H1 (cell line): ENCODE measurements around the gene NSF. TPM values are rescaled to one million over a fixed set of nuclear protein-coding genes. Genes with fewer than 3 reads are reported as not detected.

Experiments
- CTCF ChIA-PET: fragments of 300-600 bp; sonication (Branson Sonifier 250); formaldehyde crosslinking; loops from one replicate; lab custom pipeline; 2021; ENCODE audit not compliant: partially characterized antibody; lab: Charles Lee
- POLR2A ChIA-PET: fragments of 300-600 bp; sonication (Branson Sonifier 250); formaldehyde crosslinking; loops from one replicate; lab custom pipeline; 2021; ENCODE audit warnings: inconsistent platforms; ENCODE audit not compliant: partially characterized antibody; lab: Charles Lee
- DNase-seq, 2 experiments: peaks; one replicate each; pipeline versions ENCODE4 v3.0.0 to v3.0.0-alpha.2; 2010 to 2022; ENCODE audit warnings: low spot score in 2 of 2, low read depth in 1 of 2, mixed read lengths in 1 of 2
- FAIRE-seq: peaks from 2 replicates; lab custom pipeline; 2011; peaks lifted over from hg19 to GRCh38; lab: Jason Lieb, UNC
- H2AFZ ChIP-seq: 2 replicates; pipeline ENCODE4 v1.8.1; 2012; ENCODE audit warnings: low read length, inconsistent platforms
- H2AK5ac ChIP-seq: 2 replicates; pipeline ENCODE4 v1.6.1; 2013; ENCODE audit warnings: low read depth, low read length
- H2BK120ac ChIP-seq: replicated peaks from 2 replicates; pipeline ENCODE3; 2013; ENCODE audit warnings: low read depth, low read length, inconsistent platforms
- H2BK12ac ChIP-seq: 2 replicates; pipeline ENCODE4 v1.6.1; 2013; ENCODE audit warnings: low read depth, low read length
- H2BK15ac ChIP-seq: 2 replicates; pipeline ENCODE4 v1.6.1; 2013; ENCODE audit warnings: low read length
- H2BK20ac ChIP-seq: 2 replicates; pipeline ENCODE4 v1.6.1; 2013; ENCODE audit warnings: low read length
- H2BK5ac ChIP-seq: 2 replicates; pipeline ENCODE4 v1.6.1; 2013; ENCODE audit warnings: low read depth, low read length
- H3K14ac ChIP-seq: 2 replicates; pipeline ENCODE4 v1.6.1; 2013; ENCODE audit warnings: inconsistent platforms; ENCODE audit not compliant: insufficient read length
- H3K18ac ChIP-seq: 2 replicates; pipeline ENCODE4 v1.6.1; 2013; ENCODE audit warnings: low read length; ENCODE audit errors: extremely low read depth
- H3K23ac ChIP-seq: 2 replicates; pipeline ENCODE4 v1.6.1; 2013; ENCODE audit warnings: inconsistent platforms; ENCODE audit not compliant: insufficient read length
- H3K23me2 ChIP-seq: 2 replicates; pipeline ENCODE4 v1.6.1; 2013; ENCODE audit warnings: low read depth, low read length
- H3K27ac ChIP-seq: 2 replicates; pipeline ENCODE4 v1.6.1; 2011; ENCODE audit warnings: low read depth, low read length, inconsistent platforms
- H3K27me3 ChIP-seq, 4 experiments: replicated peaks in 1 of 4; 1 replicate in 1 of 4; 2 replicates in 3 of 4; pipeline versions ENCODE4 v1.6.1 to v1.8.1; 2011 to 2013; ENCODE audit warnings: low read length in 3 of 4, mild to moderate bottlenecking in 3 of 4, inconsistent platforms in 2 of 4, mixed read lengths in 2 of 4, moderate library complexity in 1 of 4; ENCODE audit not compliant: control insufficient read depth in 3 of 4, insufficient read depth in 3 of 4; ENCODE audit errors: extremely low read depth in 1 of 4
- H3K36me3 ChIP-seq, 4 experiments: 2 replicates each; pipeline versions ENCODE4 v1.6.1 to v1.8.1; 2011 to 2013; ENCODE audit warnings: mild to moderate bottlenecking in 4 of 4, low read length in 3 of 4, moderate library complexity in 2 of 4, control low read depth in 1 of 4, inconsistent platforms in 1 of 4; ENCODE audit not compliant: insufficient read depth in 4 of 4, control insufficient read depth in 2 of 4
- H3K4ac ChIP-seq: replicated peaks from 2 replicates; pipeline ENCODE3; 2013; ENCODE audit warnings: low read length, low read depth, mixed read lengths, inconsistent platforms; ENCODE audit not compliant: insufficient read length
- H3K4me1 ChIP-seq, 4 experiments: replicated peaks in 1 of 4; 1 replicate in 1 of 4; 2 replicates in 3 of 4; pipeline versions ENCODE4 v1.6.1 to v1.8.1; 2011 to 2013; ENCODE audit warnings: low read length in 3 of 4, inconsistent platforms in 2 of 4, mixed read lengths in 1 of 4; ENCODE audit not compliant: insufficient read depth in 4 of 4, control insufficient read depth in 3 of 4
- H3K4me2 ChIP-seq, 2 experiments: 2 replicates each; pipeline versions ENCODE4 v1.6.1 to v1.8.1; 2011 to 2013; ENCODE audit warnings: low read depth in 2 of 2, low read length in 2 of 2, control low read depth in 1 of 2, inconsistent platforms in 1 of 2, mild to moderate bottlenecking in 1 of 2; ENCODE audit not compliant: insufficient read depth in 1 of 2
- H3K4me3 ChIP-seq, 4 experiments: fragments of 200-600, 300-600 bp in 1 of 4; sonication (generic), shearing (Covaris generic), sonication (Bioruptor Twin) in 1 of 4; 2 replicates each; pipeline versions ENCODE4 v1.5.1 to v1.8.1; 2011 to 2016; ENCODE audit warnings: low read length in 4 of 4, low read depth in 3 of 4, control low read depth in 2 of 4, inconsistent platforms in 2 of 4, mild to moderate bottlenecking in 2 of 4, mixed read lengths in 1 of 4, moderate library complexity in 1 of 4; ENCODE audit not compliant: insufficient read depth in 2 of 4; ENCODE audit errors: extremely low read depth in 1 of 4
- H3K56ac ChIP-seq: replicated peaks from 2 replicates; pipeline ENCODE3; 2013; ENCODE audit warnings: low read depth, mild to moderate bottlenecking, mixed read lengths, low read length, inconsistent platforms; ENCODE audit not compliant: insufficient read length
- H3K79me1 ChIP-seq: 2 replicates; pipeline ENCODE4 v1.6.1; 2013; ENCODE audit warnings: low read depth, low read length, control low read depth
- H3K79me2 ChIP-seq, 2 experiments: 2 replicates each; pipeline versions ENCODE4 v1.6.1 to v1.8.1; 2012 to 2013; ENCODE audit warnings: low read length in 2 of 2, mild to moderate bottlenecking in 2 of 2, inconsistent platforms in 1 of 2; ENCODE audit not compliant: insufficient read depth in 2 of 2, control insufficient read depth in 1 of 2
- H3K9ac ChIP-seq, 4 experiments: replicated peaks in 1 of 4; 1 replicate in 1 of 4; 2 replicates in 3 of 4; pipeline versions ENCODE4 v1.6.1 to v1.8.1; 2011 to 2013; ENCODE audit warnings: low read depth in 3 of 4, low read length in 3 of 4, control low read depth in 2 of 4, mild to moderate bottlenecking in 2 of 4, moderate library complexity in 2 of 4, inconsistent platforms in 1 of 4; ENCODE audit errors: extremely low read depth in 1 of 4
- H3K9me3 ChIP-seq, 2 experiments: 2 replicates each; pipeline versions ENCODE4 v1.6.1 to v1.8.1; 2012 to 2013; ENCODE audit warnings: mild to moderate bottlenecking in 2 of 2, moderate library complexity in 2 of 2, control low read depth in 1 of 2, inconsistent platforms in 1 of 2, low read depth in 1 of 2, low read length in 1 of 2, mixed read lengths in 1 of 2; ENCODE audit not compliant: insufficient read depth in 2 of 2
- H4K20me1 ChIP-seq, 2 experiments: replicated peaks in 1 of 2; 2 replicates each; pipeline versions ENCODE3 to v1.8.1; 2011 to 2013; ENCODE audit warnings: inconsistent platforms in 2 of 2, low read length in 2 of 2, mild to moderate bottlenecking in 1 of 2; ENCODE audit not compliant: insufficient read depth in 2 of 2, control insufficient read depth in 1 of 2
- H4K5ac ChIP-seq: 2 replicates; pipeline ENCODE4 v1.6.1; 2013; ENCODE audit warnings: low read length, low read depth, mixed read lengths, inconsistent platforms; ENCODE audit not compliant: insufficient read length
- H4K8ac ChIP-seq: 2 replicates; pipeline ENCODE4 v1.8.0; 2013; ENCODE audit warnings: mild to moderate bottlenecking, moderate library complexity, low read length, inconsistent platforms; ENCODE audit not compliant: insufficient read depth; ENCODE audit errors: extremely low read depth
- H4K91ac ChIP-seq: replicated peaks from 2 replicates; pipeline ENCODE3; 2013; ENCODE audit warnings: low read length, mixed read lengths, inconsistent platforms; ENCODE audit not compliant: insufficient read length
- BACH1 ChIP-seq: IDR thresholded peaks from 2 replicates; pipeline ENCODE4 v1.6.1; 2012; ENCODE audit warnings: low read length, improper control_type of control experiment
- BRCA1 ChIP-seq: IDR thresholded peaks from 2 replicates; pipeline ENCODE4 v1.6.1; 2012; ENCODE audit warnings: low read depth, low read length, improper control_type of control experiment
- CREB1 ChIP-seq: IDR thresholded peaks from 2 replicates; pipeline ENCODE4 v1.6.1; 2012; ENCODE audit warnings: inconsistent platforms
- EGR1 ChIP-seq: IDR thresholded peaks from 2 replicates; pipeline ENCODE4 v1.6.1; 2011; ENCODE audit warnings: low read depth, low read length, borderline replicate concordance
- HDAC2 ChIP-seq, 2 experiments: fragments of 300-600 bp in 1 of 2; sonication (generic) in 1 of 2; IDR thresholded peaks; 2 replicates each; pipeline ENCODE4 v1.6.1; 2011 to 2012; ENCODE audit warnings: low read depth in 2 of 2, low read length in 2 of 2, mild to moderate bottlenecking in 2 of 2, moderate library complexity in 2 of 2, borderline replicate concordance in 1 of 2, inconsistent platforms in 1 of 2
- KDM4A ChIP-seq: IDR thresholded peaks from one replicate; pipeline ENCODE4 v1.7.1; 2012; ENCODE audit warnings: low read depth, mild to moderate bottlenecking, moderate library complexity, low read length, inconsistent platforms; ENCODE audit not compliant: severe bottlenecking
- NANOG ChIP-seq: IDR thresholded peaks from 2 replicates; pipeline ENCODE4 v1.6.1; 2011; ENCODE audit warnings: low read length, low read depth, mild to moderate bottlenecking, inconsistent platforms; ENCODE audit not compliant: insufficient read depth, poor library complexity, severe bottlenecking
- RAD21 ChIP-seq, 2 experiments: IDR thresholded peaks in 1 of 2; conservative IDR thresholded peaks in 1 of 2; 2 replicates each; pipeline ENCODE4 v1.6.1; 2011; ENCODE audit warnings: low read depth in 2 of 2, low read length in 2 of 2, improper control_type of control experiment in 1 of 2, inconsistent platforms in 1 of 2, mild to moderate bottlenecking in 1 of 2, moderate library complexity in 1 of 2
- SP4 ChIP-seq: IDR thresholded peaks from 2 replicates; pipeline ENCODE4 v1.6.1; 2012; ENCODE audit warnings: low read length, inconsistent platforms
- TAF1 ChIP-seq: IDR thresholded peaks from 2 replicates; pipeline ENCODE4 v1.6.1; 2011; ENCODE audit warnings: mild to moderate bottlenecking, low read depth, low read length
- TCF12 ChIP-seq: IDR thresholded peaks from 2 replicates; pipeline ENCODE4 v1.6.1; 2011; ENCODE audit warnings: low read depth, mild to moderate bottlenecking, low read length
- TEAD4 ChIP-seq: IDR thresholded peaks from 2 replicates; pipeline ENCODE4 v1.6.1; 2012; ENCODE audit warnings: low read depth, low read length, inconsistent platforms, mixed read lengths
- USF2 ChIP-seq: IDR thresholded peaks from 2 replicates; pipeline ENCODE4 v1.6.1; 2011; ENCODE audit warnings: low read length, improper control_type of control experiment
- ZNF274 ChIP-seq: IDR thresholded peaks from 2 replicates; pipeline ENCODE4 v1.7.0; 2012; ENCODE audit warnings: low read length, borderline replicate concordance; ENCODE audit errors: extremely low read depth
- WGBS, 2 experiments: shearing (Covaris generic) in 1 of 2; methylation state at CpG; one replicate each; pipeline versions ENCODE4 v1.1.6 to v1.1.7; 2013 to 2015; ENCODE audit warnings: low lambda C conversion rate in 2 of 2, mixed read lengths in 2 of 2, inconsistent platforms in 1 of 2, low coverage in 1 of 2, missing lambda C conversion rate in 1 of 2; ENCODE audit not compliant: insufficient replicate concordance in 2 of 2, insufficient coverage in 1 of 2, insufficient read length in 1 of 2; ENCODE audit errors: extremely low coverage in 1 of 2, missing lambda C conversion rate in 1 of 2; 5-methylcytosine and 5-hydroxymethylcytosine counted together
- polyA plus RNA-seq, 7 experiments: library from polyadenylated mRNA; depleted of rRNA in 3 of 7; stranded (reverse) in 5 of 7; unstranded in 2 of 7; fragments of >200 nt in 5 of 7; fragments of 200-250 nt in 2 of 7; gene quantifications; 1 replicate in 5 of 7; 2 replicates in 1 of 7; 4 replicates in 1 of 7; pipeline versions ENCODE4 v1.2.1 to v1.2.3, GENCODE V29; 2011 to 2013; ENCODE audit warnings: missing spikeins in 2 of 7, mixed read lengths in 2 of 7
- total RNA-seq: library from RNA; stranded (reverse); fragmentation: NEBNext Ultra II Directional; extraction: Animal tissue kit (Norgen Biotek cat#: 25700); gene quantifications from 2 replicates; pipeline ENCODE4 v1.2.1, GENCODE V29; 2021

Gene NSF
- total and polyA plus RNA-seq, 2 of the 8 experiments (the other 6 are each of a cell fraction or from before 2014, with no cell fraction given) = 13.0 to 27.7 TPM

GRCh38 chr17:46791531-46791930, 201.1 kb downstream of the NSF start:
- no peak for FAIRE-seq
- no peak overlapping the region for H3K27ac ChIP-seq
- H2AK5ac ChIP-seq = peak overlapping the region; percentile 13; the same call in 1 of the 2 replicates
- 82% methylated on average over 5 of the region's 5 CpGs; no CpG with 5 or more reads in 1 of the 2 experiments for WGBS, 2 experiments
- no peak overlapping the region for H3K9ac ChIP-seq
- no peak overlapping the region for H3K18ac ChIP-seq
- H3K14ac ChIP-seq = no peak overlapping the region
- no peaks in the 10 kb centered on the region for H3K79me2 ChIP-seq
- no peak overlapping the region for H3K56ac ChIP-seq
- peaks cover 0 to 22% (median 15%) of the 10 kb centered on the region in 4 experiments; a peak in 5 of 7 replicates for H3K27me3 ChIP-seq
- H3K36me3 ChIP-seq = no peaks in the 10 kb centered on the region
- no peaks in the 10 kb centered on the region for H3K23me2 ChIP-seq
- H4K20me1 ChIP-seq = peaks cover 0 to 3% of the 10 kb centered on the region in 2 experiments
- H2BK12ac ChIP-seq = no peak overlapping the region
- H4K91ac ChIP-seq = no peak overlapping the region
- H4K8ac ChIP-seq = no peak overlapping the region
- DNase-seq = no peak
- no peak overlapping the region for H3K4ac ChIP-seq
- H4K5ac ChIP-seq = no peak overlapping the region
- H3K4me3 ChIP-seq = no peak overlapping the region
- no peak overlapping the region for H3K23ac ChIP-seq
- no peak overlapping the region for H2BK120ac ChIP-seq
- POLR2A ChIA-PET = no interaction called here
- no peak overlapping the region for H2AFZ ChIP-seq
- H3K79me1 ChIP-seq = no peaks in the 10 kb centered on the region
- peaks cover 5% of the 10 kb centered on the region in 2 experiments; a peak in 1 of 4 replicates for H3K9me3 ChIP-seq
- H2BK15ac ChIP-seq = no peak overlapping the region
- CTCF ChIA-PET = no interaction called here
- H2BK20ac ChIP-seq = no peak overlapping the region
- no peaks in the 10 kb centered on the region for H3K4me1 ChIP-seq
- H2BK5ac ChIP-seq = no peak overlapping the region
- no peak overlapping the region for H3K4me2 ChIP-seq
- TF ChIP-seq RAD21 (IDR thresholded peaks at IDR 0.05 in 1 of 2, conservative IDR thresholded peaks at IDR 0.05 in 1 of 2; ENCODE audit: low read depth in 2 of 2, low read length in 2 of 2) (no peak), CREB1 (no peak), TEAD4 (no peak), USF2 (no peak), KDM4A (no peak), BRCA1 (no peak), TAF1 (no peak), HDAC2 (IDR thresholded peaks at IDR 0.05; ENCODE audit: borderline replicate concordance in 1 of 2, low read depth in 2 of 2, low read length in 2 of 2) (no peak), ZNF274 (no peak), BACH1 (no peak), NANOG (no peak), SP4 (no peak), TCF12 (no peak), EGR1 (no peak)
